Mesodermal cell (in vitro differentiated cells): ENCODE data around the gene PLCB4.

Experiments
- H3K27ac ChIP-seq: 2 replicates; pipeline ENCODE4 v1.7.0; 2013; ENCODE audit warnings: mild to moderate bottlenecking, low read depth, low read length, moderate library complexity; ENCODE audit not compliant: severe bottlenecking
- H3K36me3 ChIP-seq: 2 replicates; pipeline ENCODE4 v1.7.1; 2013; ENCODE audit warnings: mild to moderate bottlenecking, low read length, moderate library complexity; ENCODE audit not compliant: control insufficient read depth, insufficient read depth
- H3K4me1 ChIP-seq: one replicate; pipeline ENCODE4 v1.7.1; 2013; ENCODE audit warnings: mild to moderate bottlenecking, low read length; ENCODE audit not compliant: insufficient read depth, control insufficient read depth, poor library complexity, severe bottlenecking
- H3K4me3 ChIP-seq: 2 replicates; pipeline ENCODE4 v1.7.0; 2013; ENCODE audit warnings: low read length, control low read depth, mild to moderate bottlenecking; ENCODE audit not compliant: insufficient read depth, poor library complexity, severe bottlenecking; ENCODE audit errors: extremely low read depth
- H3K9me3 ChIP-seq: 2 replicates; pipeline ENCODE4 v1.7.1; 2013; ENCODE audit warnings: mild to moderate bottlenecking, low read length, moderate library complexity; ENCODE audit not compliant: control insufficient read depth
- whole genome bisulfite sequencing, 2 experiments: methylation state at CpG; one replicate each; pipeline ENCODE4 v1.1.5; 2013; ENCODE audit warnings: missing lambda C conversion rate in 2 of 2; ENCODE audit not compliant: insufficient coverage in 2 of 2; 5-methylcytosine and 5-hydroxymethylcytosine counted together

Gene PLCB4

DNA sequence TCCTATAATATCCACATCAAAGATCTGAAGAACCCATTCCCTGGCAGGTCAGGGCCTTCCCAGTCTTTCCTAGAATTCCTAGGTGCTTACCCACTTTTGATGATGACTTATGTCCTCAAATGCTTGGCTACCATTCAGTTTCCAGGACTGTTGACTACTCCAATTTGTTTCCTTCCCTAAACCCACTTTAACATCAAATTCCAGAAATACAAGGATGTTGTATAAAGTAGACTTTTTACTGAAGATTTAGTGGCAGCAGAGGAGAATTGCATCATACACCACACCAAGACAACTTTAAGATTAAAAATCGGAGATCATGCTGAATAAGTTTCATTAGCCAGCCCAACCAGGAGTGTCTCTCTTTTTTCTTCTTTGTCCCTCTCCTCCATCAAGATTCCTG, 242.2 kb downstream of the PLCB4 start:
- no peaks in the 10 kb centered on the region for H3K9me3 ChIP-seq
- 86 to 100% methylated on average over 1 of the region's 1 CpG for WGBS, 2 experiments
- H3K4me1 ChIP-seq, result peaks cover 11% of the 10 kb centered on the region
- peaks cover 8% of the 10 kb centered on the region for H3K36me3 ChIP-seq
- no peak overlapping the region for H3K4me3 ChIP-seq
- peak overlapping the region; percentile 85 for H3K27ac ChIP-seq

DNA sequence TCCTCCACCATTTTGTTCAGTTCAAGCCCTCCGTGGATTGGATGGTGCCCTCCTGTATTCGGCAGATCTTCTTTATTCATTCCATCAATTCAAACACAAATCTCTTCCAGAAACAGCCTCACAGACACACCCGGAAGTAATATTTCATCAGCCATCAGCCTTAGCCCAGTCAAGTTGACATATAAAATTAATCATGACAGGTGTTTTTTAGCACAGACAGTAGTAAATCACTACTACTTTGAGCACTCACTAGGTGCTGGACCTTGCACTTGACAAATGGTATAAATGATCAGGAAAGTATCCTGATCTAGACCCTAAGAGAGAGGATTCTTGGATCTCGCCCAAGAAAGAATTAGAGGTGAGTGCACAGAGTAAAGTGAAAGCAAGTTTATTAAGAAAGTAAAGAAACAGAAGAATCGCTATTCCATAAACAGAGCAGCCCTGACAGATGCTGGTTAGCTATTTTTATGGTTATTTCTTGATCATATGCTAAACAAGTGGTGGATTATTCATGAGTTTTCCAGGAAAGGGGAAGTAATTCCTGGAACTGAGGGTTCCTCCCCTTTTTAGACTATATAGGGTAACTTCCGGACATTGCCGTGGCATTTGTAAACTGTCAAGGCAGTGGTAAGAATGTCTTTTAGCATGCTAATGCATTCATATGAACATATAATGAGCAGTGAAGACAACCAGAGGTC, 250.9 kb downstream of the PLCB4 start:
- no peak overlapping the region for H3K27ac ChIP-seq
- no peak overlapping the region for H3K4me3 ChIP-seq
- H3K4me1 ChIP-seq, result no peaks in the 10 kb centered on the region
- no peaks in the 10 kb centered on the region for H3K36me3 ChIP-seq
- WGBS, 2 experiments, result 92 to 93% methylated on average over 4 of the region's 7 CpGs
- no peaks in the 10 kb centered on the region for H3K9me3 ChIP-seq

DNA sequence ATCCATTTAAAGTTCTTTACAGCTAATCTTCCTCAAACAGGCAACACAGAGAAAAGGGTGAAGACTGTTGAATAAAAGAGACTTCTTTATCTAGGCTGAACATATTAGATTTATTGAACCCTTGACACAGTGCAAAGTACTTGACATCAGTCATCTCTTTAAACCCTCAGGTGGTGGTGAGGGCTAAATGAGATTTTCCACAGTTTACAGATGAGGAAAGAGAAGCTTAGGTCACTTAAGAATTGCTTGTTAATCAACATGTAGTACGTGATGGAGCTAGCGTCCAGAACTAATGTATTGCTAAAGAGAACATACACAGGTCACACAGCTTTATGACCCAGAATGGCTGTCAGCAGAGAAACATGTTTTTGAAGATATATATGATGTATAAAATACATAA, 252.1 kb downstream of the PLCB4 start:
- no peaks in the 10 kb centered on the region for H3K9me3 ChIP-seq
- H3K4me1 ChIP-seq, result no peaks in the 10 kb centered on the region
- WGBS, 2 experiments, result 100% methylated on average over 1 of the region's 2 CpGs; no CpG with 5 or more reads in 1 of the 2 experiments
- no peak overlapping the region for H3K4me3 ChIP-seq
- no peaks in the 10 kb centered on the region for H3K36me3 ChIP-seq
- no peak overlapping the region for H3K27ac ChIP-seq

- no CpG with 5 or more reads among the region's 1 CpG for WGBS, 2 experiments
- H3K9me3 ChIP-seq, result no peaks in the 10 kb centered on the region
- H3K4me1 ChIP-seq, result no peaks in the 10 kb centered on the region
- H3K4me3 ChIP-seq, result no peak overlapping the region
- H3K27ac ChIP-seq, result no peak overlapping the region
- no peaks in the 10 kb centered on the region for H3K36me3 ChIP-seq
Observed at GRCh38 chr20:9322661-9323060, 253.8 kb downstream of the PLCB4 start.

- no peak overlapping the region for H3K27ac ChIP-seq
- H3K9me3 ChIP-seq, result no peaks in the 10 kb centered on the region
- H3K36me3 ChIP-seq, result no peaks in the 10 kb centered on the region
- no peaks in the 10 kb centered on the region for H3K4me1 ChIP-seq
- 54 to 75% methylated on average over 3 of the region's 4 CpGs for WGBS, 2 experiments
- H3K4me3 ChIP-seq, result no peak overlapping the region
Observed at GRCh38 chr20:9323622-9324021, 254.7 kb downstream of the PLCB4 start.

DNA sequence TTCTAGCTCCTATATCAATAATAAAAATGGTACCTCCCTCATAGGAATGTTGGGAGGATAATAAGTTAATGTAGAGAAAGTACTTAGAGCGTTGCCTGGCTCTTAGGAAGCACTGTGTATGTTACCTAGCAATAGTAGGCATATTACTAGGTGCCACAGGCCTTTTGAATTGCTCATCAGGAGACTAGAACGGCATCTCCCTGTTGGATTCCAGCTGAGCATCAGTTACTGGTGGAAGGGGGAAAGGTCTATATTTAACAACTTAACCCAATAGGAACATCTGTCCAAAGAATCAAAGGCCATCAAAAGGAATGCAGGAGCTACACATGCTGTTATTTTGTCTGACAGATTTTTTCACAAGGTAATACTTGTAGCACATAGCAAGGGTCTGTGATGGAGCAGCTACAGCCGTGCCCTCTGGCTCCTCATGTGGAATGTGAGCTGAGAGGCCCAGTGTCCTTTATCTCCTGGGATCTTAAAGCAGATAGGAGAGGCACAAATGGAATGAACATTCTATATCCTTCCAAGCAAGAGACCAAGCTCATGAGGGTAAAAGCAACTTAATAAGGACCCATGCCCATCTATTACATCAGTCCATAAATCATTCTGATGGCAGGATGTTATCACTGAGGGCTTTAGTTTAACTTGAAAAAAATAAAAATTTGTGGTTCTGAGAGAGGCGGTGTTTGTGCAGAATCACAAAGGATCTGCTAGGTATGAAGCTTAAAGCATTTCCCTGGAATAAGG, 260.6 kb downstream of the PLCB4 start:
- Histone ChIP-seq H3K27ac (peak overlapping the region; percentile 70), H3K36me3 (no peaks in the 10 kb centered on the region), H3K4me1 (peaks cover 22% of the 10 kb centered on the region), H3K4me3 (no peak overlapping the region), H3K9me3 (no peaks in the 10 kb centered on the region)
- WGBS, 2 experiments, result 67 to 100% methylated on average over 1 to 2 of the region's 4 CpGs

DNA sequence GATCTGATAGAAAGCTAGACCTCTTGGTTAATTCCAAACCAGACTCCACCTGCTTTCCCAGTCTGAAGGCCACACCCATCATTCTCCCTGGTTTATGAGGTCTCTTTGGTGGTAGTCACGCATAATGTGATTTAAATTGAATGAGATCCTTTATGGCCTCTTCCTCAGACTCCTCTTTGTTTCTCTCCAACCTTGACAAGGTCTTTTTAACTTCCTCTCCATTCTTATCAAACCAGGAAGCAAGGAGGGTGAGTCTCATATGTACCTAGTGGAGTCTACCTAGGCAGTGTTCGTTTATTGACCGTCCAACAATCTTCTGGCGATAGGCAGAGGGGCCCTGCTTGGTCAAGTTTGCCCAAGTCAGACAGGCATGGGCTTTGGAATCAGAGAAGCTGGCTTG, 261.3 kb downstream of the PLCB4 start:
- Histone ChIP-seq H3K4me3 (no peak overlapping the region), H3K36me3 (no peaks in the 10 kb centered on the region), H3K9me3 (no peaks in the 10 kb centered on the region), H3K4me1 (peaks cover 22% of the 10 kb centered on the region), H3K27ac (peak overlapping the region; percentile 70)
- 93 to 100% methylated on average over 1 to 2 of the region's 4 CpGs for WGBS, 2 experiments

DNA sequence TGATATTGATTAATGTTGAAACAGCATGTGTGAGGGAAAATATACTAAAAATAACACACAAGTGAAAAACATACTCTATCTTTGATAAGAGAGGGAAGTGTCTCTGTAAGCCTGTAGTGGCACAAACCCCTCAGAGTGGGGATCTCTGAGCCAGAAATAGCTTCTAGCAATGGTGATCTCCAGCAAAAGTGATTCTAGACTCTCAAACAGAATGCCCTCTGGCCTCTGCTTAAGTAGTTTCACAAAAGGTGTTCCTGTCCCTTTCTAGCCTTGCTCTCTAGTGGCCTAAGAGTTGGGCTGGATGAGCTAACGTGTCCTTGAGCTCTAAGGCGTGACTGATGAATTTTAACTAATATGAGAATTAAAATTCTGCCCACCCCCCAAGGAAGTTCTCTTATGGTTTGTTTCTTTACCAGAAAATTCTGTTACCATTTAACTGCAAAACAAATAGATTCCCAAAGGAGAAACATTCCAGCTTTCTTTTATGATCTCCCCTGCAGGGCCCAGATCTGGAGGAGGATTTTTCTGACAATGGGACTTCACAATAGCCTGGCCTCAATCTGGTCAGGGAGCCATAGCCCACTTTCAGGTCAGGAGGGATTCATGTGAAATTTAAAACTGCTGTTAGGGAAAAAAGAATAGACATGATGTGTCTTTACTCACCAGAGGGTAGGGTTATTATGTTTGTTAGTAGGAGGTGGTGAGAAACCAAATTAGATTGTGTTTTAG, 263.0 kb downstream of the PLCB4 start:
- Histone ChIP-seq H3K4me3 (no peak overlapping the region), H3K36me3 (no peaks in the 10 kb centered on the region), H3K27ac (no peak overlapping the region), H3K4me1 (peaks cover 22% of the 10 kb centered on the region), H3K9me3 (no peaks in the 10 kb centered on the region)
- WGBS, 2 experiments, result 83% methylated on average over 1 of the region's 2 CpGs; no CpG with 5 or more reads in 1 of the 2 experiments

- WGBS, 2 experiments, result 64 to 66% methylated on average over 3 of the region's 3 CpGs
- no peak overlapping the region for H3K4me3 ChIP-seq
- peaks cover 22% of the 10 kb centered on the region for H3K4me1 ChIP-seq
- H3K27ac ChIP-seq, result no peak overlapping the region
- H3K36me3 ChIP-seq, result no peaks in the 10 kb centered on the region
- H3K9me3 ChIP-seq, result no peaks in the 10 kb centered on the region
Observed at GRCh38 chr20:9332791-9333479, 264.0 kb downstream of the PLCB4 start.

- 83% methylated on average over 1 of the region's 3 CpGs; no CpG with 5 or more reads in 1 of the 2 experiments for WGBS, 2 experiments
- Histone ChIP-seq H3K36me3 (peaks cover 4% of the 10 kb centered on the region), H3K9me3 (no peaks in the 10 kb centered on the region), H3K27ac (no peak overlapping the region), H3K4me3 (no peak overlapping the region), H3K4me1 (peaks cover 11% of the 10 kb centered on the region)
Observed at GRCh38 chr20:9334866-9335265, 266.0 kb downstream of the PLCB4 start.
